Measurements from ENCODE around the gene REXO1.

Gene REXO1

DNA sequence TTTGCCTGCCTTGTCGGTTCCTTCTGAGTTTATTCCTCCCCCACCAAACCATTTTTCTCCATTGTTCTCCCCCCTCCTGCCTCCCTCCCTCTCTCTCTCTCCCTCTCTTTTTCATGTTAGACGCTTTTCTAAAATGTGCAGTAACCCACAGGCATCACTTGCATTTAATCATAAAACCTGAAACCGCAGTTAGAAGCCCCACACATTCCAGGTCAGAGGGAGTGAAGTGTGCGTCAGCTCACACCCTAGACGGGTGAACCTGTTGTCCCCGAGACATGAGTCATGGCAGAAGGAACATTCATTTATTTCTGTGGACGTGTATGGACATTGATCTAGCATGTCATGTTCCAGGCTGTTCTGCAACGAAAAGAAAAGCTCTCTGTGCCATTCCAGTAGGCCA, 75.1 kb downstream of the REXO1 start:
- H3K4me3 ChIP-seq (replicated peaks; ENCODE audit: low read depth, low read length): no peak overlapping the region
- no peak for DNase-seq (ENCODE audit: extremely low read depth, low read depth)
- TF ChIP-seq, protein P1, sequence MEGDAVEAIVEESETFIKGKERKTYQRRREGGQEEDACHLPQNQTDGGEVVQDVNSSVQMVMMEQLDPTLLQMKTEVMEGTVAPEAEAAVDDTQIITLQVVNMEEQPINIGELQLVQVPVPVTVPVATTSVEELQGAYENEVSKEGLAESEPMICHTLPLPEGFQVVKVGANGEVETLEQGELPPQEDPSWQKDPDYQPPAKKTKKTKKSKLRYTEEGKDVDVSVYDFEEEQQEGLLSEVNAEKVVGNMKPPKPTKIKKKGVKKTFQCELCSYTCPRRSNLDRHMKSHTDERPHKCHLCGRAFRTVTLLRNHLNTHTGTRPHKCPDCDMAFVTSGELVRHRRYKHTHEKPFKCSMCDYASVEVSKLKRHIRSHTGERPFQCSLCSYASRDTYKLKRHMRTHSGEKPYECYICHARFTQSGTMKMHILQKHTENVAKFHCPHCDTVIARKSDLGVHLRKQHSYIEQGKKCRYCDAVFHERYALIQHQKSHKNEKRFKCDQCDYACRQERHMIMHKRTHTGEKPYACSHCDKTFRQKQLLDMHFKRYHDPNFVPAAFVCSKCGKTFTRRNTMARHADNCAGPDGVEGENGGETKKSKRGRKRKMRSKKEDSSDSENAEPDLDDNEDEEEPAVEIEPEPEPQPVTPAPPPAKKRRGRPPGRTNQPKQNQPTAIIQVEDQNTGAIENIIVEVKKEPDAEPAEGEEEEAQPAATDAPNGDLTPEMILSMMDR (IDR thresholded peaks at IDR 0.05; ENCODE audit: low read depth, low read length, missing control alignments): no peak

DNA sequence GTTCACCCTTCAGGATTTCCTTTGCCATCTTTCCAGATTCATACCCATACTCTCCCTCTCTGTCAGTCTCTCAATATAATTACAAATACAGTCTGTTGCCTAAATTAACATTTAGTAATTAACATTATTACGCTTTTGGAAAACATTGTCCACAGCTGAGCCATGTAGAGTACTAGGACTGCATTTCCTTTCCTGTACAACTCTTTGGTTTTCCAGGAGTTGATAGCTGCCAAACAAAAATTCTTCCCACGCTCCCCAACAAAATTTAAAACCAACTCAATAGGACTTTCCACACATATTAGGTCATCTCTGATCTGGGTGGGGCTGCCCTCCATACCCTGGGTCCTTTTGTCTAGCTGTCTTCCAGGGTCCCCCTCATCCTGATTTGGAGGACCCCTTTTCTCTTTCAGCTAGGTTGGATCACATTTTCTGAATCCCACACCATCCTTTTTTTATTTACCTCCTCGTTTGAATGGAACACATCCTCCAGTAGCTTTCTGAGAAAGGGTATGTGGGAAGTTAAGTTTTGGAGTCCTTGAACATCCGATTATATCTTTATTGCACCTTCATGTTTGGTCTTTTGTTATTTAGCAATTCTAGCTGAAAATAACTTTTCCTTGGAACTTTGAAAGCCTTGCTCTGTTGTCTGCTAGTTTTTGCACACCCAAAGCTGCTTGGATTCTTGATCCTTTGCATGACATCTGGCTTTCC, 77.3 kb downstream of the REXO1 start:
- DNase-seq (ENCODE audit: extremely low read depth, low read depth): no peak
- no peak overlapping the region for H3K4me3 ChIP-seq (replicated peaks; ENCODE audit: low read depth, low read length)
- TF ChIP-seq, protein P1 (IDR thresholded peaks at IDR 0.05; ENCODE audit: low read depth, low read length, missing control alignments): no peak

DNA sequence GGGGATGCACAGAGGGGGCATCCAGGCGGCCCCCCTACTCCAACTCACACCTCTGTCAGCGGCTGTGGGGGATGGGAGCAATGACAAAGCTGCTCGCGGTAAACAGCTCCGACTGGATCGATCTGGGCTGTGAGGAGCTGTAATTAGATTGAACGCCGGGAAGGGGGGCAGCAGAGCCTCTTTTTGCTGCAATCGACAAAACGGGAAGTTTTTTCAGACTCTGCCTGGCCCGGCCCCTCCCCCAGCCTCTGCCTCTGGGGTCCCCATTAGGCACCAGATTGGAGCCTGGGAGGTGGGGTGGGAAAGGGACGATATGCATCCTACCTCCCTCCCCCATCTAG, 78.7 kb downstream of the REXO1 start:
- TF ChIP-seq, protein P1 (IDR thresholded peaks at IDR 0.05; ENCODE audit: low read depth, low read length, missing control alignments): no peak
- no peak for DNase-seq (ENCODE audit: extremely low read depth, low read depth)
- H3K4me3 ChIP-seq (replicated peaks; ENCODE audit: low read depth, low read length): no peak overlapping the region

DNA sequence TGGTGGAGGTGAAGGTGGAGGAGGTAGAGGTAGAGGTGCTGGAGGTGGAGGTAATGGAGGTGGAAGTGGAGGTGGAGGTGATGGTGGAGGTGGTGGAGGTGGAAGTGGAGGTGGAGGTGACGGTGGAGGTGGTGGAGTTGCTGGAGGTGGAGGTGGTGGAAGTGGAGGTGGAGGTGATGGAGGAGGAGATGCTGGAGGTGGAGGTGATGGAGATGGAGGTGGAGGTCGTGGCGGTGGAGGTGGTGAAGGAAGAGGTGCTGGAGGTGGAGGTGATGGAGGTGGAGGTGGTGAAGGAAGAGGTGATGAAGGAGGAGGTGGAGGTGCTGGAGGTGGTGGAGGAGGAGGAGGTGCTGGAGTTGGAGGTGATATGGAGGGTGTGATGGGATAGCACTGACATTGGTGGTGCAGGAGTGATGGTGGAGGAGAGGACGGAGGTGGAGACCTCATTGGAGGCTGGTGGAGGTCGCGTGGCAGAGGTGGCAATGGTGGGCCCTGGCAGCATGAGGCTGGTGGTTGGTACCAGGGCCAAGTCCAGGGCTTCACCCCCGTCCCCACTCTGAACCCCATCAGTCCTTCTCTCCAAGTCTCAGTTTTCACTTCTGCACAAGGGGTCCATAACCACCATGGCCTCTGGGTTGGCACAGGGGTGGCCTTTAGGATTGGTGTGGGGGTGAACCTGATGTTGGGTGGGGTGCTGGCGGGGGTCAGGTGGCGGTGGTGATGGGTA, 79.2 kb downstream of the REXO1 start:
- no peak overlapping the region for H3K4me3 ChIP-seq (replicated peaks; ENCODE audit: low read depth, low read length)
- no peak for DNase-seq (ENCODE audit: extremely low read depth, low read depth)
- TF ChIP-seq, protein P1 (IDR thresholded peaks at IDR 0.05; ENCODE audit: low read depth, low read length, missing control alignments): no peak

DNA sequence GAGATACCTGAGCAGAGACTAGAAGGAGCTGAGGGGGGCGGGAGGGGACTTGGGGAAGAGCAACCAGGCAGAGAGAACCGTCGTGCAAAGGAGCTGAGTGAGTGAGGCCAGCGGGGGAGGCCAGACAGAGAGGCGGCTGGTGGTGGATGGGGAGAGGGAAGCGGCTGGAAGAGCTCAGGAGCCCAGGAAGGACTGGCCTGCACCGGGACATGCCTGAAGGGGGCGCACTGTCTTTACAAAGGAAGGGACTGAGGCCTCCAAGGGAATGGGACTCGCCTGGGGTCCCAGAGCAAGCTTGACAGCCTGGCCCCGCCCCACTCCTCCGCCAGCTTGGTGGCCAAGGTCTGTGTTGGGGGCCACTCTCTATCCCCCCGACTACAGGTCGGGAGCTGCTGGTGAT, 80.0 kb downstream of the REXO1 start:
- TF ChIP-seq, protein P1 (IDR thresholded peaks at IDR 0.05; ENCODE audit: low read depth, low read length, missing control alignments): peak; percentile 21
- H3K4me3 ChIP-seq (replicated peaks; ENCODE audit: low read depth, low read length): no peak overlapping the region
- no peak for DNase-seq (ENCODE audit: extremely low read depth, low read depth)

DNA sequence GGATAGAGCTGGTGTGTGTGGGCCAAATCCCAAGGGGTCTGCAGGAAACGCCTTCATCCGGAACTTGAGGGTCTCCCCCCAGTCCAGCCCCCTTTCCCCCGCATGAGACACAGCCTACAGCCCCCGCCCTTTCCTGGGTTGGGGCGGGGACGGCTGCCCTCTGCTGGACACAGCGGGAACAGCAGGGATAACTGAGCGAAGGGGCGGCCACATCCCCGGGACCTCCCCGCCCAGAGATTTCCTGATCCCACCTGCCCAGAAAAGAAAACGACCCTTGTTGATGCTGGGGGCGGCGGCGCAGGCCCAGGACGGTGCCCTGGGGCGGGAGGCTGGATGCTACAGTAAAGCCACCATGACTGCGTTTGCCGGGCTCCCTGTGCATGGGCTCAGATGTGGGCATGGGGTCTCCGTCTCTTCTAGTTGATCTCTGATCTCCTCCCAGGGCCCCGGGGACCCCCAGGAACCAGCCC, 80.8 kb downstream of the REXO1 start:
- no peak for DNase-seq (ENCODE audit: extremely low read depth, low read depth)
- H3K4me3 ChIP-seq (replicated peaks; ENCODE audit: low read depth, low read length): no peak overlapping the region
- TF ChIP-seq, protein P1 (IDR thresholded peaks at IDR 0.05; ENCODE audit: low read depth, low read length, missing control alignments): peak; percentile 84

Data from HFF-Myc (cell line).